ENCODE measurements around the gene AMBN.

GRCh38 chr4:70608324-70608723 lies 16.3 kb downstream of the AMBN start:
- no peak for TF ChIP-seq ZFX (IDR thresholded peaks at IDR 0.05)
- TF ChIP-seq CTCF (conservative IDR thresholded peaks at IDR 0.05): no peak

All from C4-2B (cell line).